Transverse colon (tissue), 4 donors: ENCODE results near the gene MAST2. TPM values are rescaled to one million over a fixed set of nuclear protein-coding genes. Genes with fewer than 3 reads are reported as not detected.

ENCODE experiments used
- DNase-seq: peaks from one replicate; pipeline ENCODE4 v3.0.0-alpha.2; 2019
- H3K27ac ChIP-seq, 4 donors: fragments of 200-600 bp; sonication (generic); 2 replicates each; pipeline ENCODE4 v1.5.1; 2016 to 2018; ENCODE audit warnings: inconsistent platforms in 4 of 4
- H3K27me3 ChIP-seq: fragments of 200-600 bp; sonication (generic); 2 replicates; pipeline ENCODE4 v1.5.1; 2017; ENCODE audit warnings: inconsistent platforms
- H3K36me3 ChIP-seq, 4 donors: fragments of 200-600 bp; sonication (generic); 2 replicates each; pipeline ENCODE4 v1.5.1; 2017 to 2019; ENCODE audit warnings: inconsistent platforms in 4 of 4
- H3K4me1 ChIP-seq, 4 donors: fragments of 200-600 bp; sonication (generic); 2 replicates each; pipeline ENCODE4 v1.5.1; 2017 to 2020; ENCODE audit warnings: inconsistent platforms in 4 of 4
- H3K4me3 ChIP-seq, 4 donors: fragments of 200-600 bp; sonication (generic); 1 replicate in 1 of 4; 2 replicates in 3 of 4; pipeline versions ENCODE4 v1.5.1 to v1.6.1; 2017 to 2019; ENCODE audit warnings: inconsistent platforms in 4 of 4
- H3K9me3 ChIP-seq, 2 donors: fragments of 200-600 bp; sonication (generic); 2 replicates each; pipeline ENCODE4 v1.5.1; 2017 to 2019; ENCODE audit warnings: inconsistent platforms in 2 of 2
- EP300 ChIP-seq: sonication (generic); formaldehyde crosslinking; IDR thresholded peaks from one replicate; pipeline ENCODE4 v1.6.1; 2017; ENCODE audit warnings: antibody characterized with exemption, low read depth
- POLR2A ChIP-seq: fragments of 450-650 bp; IDR thresholded peaks from one replicate; pipeline ENCODE4 v1.6.1; 2016; ENCODE audit warnings: antibody characterized with exemption, mild to moderate bottlenecking, moderate library complexity
- POLR2AphosphoS5 ChIP-seq, 3 donors: sonication (generic); formaldehyde crosslinking; IDR thresholded peaks; one replicate each; pipeline ENCODE4 v1.6.1; 2016; ENCODE audit warnings: antibody characterized with exemption in 3 of 3
- WGBS, 2 donors: methylation state at CpG; one replicate each; pipeline ENCODE4 v1.1.5; 2018; ENCODE audit warnings: low coverage in 1 of 2; 5-methylcytosine and 5-hydroxymethylcytosine counted together
- in situ Hi-C, 4 donors: fragments of 200-750 bp; cut with MboI; loops; one replicate each; pipeline versions ENCODE4 v1.15.0 to v1.15.1; 2017; ENCODE audit warnings: low sequenced_read_pairs in 3 of 4, low pct_ligation_motif_present in 1 of 4, low pct_unique_long_range_greater_than_20kb in 1 of 4
- intact Hi-C: fragments of 100-400 bp; cut with DNase I; formaldehyde crosslinking; loops from one replicate; pipeline ENCODE4 v1.15.1; 2023; ENCODE audit warnings: low total_unique reads
- total RNA-seq, 4 donors: library from RNA; depleted of rRNA; stranded (reverse); fragments of >200 nt; gene quantifications; one replicate each; pipeline ENCODE4 v1.1.0, GENCODE V29; 2016
- TF ChIP-seq, protein P1 (sequence below), 5 experiments: fragments of 200-600 bp in 3 of 5; fragments of 450-650 bp in 2 of 5; sonication (generic) in 3 of 5; IDR thresholded peaks; 1 replicate in 2 of 5; 2 replicates in 3 of 5; pipeline ENCODE4 v1.5.1; 2016 to 2017; ENCODE audit warnings: antibody characterized with exemption in 5 of 5, inconsistent platforms in 3 of 5, mild to moderate bottlenecking in 2 of 5, moderate library complexity in 1 of 5

Gene MAST2
- total RNA-seq, 4 donors from 2014 or later, result 160 to 313 (median 161) TPM

DNA sequence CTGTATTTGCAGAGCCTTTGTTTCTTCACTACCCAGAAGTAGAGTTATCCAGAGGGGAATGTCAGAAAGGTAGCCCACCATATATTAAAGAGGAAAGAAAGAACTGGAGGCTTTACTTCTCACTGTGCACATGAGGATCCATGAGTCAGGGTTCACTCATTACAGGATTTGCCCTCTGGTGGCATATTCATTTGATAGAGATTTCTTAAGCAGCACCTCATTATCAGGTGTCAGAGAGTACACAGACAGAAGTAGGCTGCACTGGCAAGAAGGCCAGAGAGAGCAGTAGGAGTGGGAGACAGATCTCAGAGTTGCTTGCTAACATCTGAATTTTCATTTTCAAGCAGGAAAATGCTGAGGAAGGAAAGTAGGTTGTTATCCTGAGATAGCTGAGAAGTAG lies 205.2 kb downstream of the MAST2 start:
- intact Hi-C loops, result no loop called here

DNA sequence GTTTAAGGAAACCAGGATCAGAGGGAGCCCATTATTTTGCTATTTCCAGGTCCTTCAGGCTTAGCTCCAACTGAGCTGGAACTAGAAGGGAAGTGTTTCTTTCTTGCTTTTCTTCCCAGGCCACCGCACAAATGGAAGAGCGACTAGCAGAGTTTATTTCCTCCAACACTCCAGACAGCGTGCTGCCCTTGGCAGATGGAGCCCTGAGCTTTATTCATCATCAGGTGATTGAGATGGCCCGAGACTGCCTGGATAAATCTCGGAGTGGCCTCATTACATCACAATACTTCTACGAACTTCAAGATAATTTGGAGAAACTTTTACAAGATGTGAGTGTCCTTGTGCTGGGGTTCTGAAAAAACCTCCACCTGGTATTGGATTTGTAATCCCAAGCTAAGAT lies 207.2 kb downstream of the MAST2 start:
- no peak overlapping the region for H3K27ac ChIP-seq
- H3K27me3 ChIP-seq, result no peaks in the 10 kb centered on the region
- DNase-seq, result no peak
- in situ Hi-C loops, result no loop called here
- WGBS, 2 donors, result 93 to 100% methylated on average over 5 to 6 of the region's 6 CpGs
- H3K4me1 ChIP-seq, result no peaks in the 10 kb centered on the region
- no peaks in the 10 kb centered on the region for H3K9me3 ChIP-seq
- H3K4me3 ChIP-seq, result no peak overlapping the region
- intact Hi-C loops, result no loop called here
- TF ChIP-seq POLR2AphosphoS5 (IDR thresholded peaks at IDR 0.05), result no peak
- TF ChIP-seq, protein P1, sequence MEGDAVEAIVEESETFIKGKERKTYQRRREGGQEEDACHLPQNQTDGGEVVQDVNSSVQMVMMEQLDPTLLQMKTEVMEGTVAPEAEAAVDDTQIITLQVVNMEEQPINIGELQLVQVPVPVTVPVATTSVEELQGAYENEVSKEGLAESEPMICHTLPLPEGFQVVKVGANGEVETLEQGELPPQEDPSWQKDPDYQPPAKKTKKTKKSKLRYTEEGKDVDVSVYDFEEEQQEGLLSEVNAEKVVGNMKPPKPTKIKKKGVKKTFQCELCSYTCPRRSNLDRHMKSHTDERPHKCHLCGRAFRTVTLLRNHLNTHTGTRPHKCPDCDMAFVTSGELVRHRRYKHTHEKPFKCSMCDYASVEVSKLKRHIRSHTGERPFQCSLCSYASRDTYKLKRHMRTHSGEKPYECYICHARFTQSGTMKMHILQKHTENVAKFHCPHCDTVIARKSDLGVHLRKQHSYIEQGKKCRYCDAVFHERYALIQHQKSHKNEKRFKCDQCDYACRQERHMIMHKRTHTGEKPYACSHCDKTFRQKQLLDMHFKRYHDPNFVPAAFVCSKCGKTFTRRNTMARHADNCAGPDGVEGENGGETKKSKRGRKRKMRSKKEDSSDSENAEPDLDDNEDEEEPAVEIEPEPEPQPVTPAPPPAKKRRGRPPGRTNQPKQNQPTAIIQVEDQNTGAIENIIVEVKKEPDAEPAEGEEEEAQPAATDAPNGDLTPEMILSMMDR (IDR thresholded peaks at IDR 0.05), result no peak
- H3K36me3 ChIP-seq, result peaks cover 0 to 43% (median 21%) of the 10 kb centered on the region in 4 donors

More for the DNA sequence above, 205.2 kb downstream of the MAST2 start:
- H3K9me3 ChIP-seq, result no peaks in the 10 kb centered on the region
- TF ChIP-seq POLR2AphosphoS5 (IDR thresholded peaks at IDR 0.05), result no peak
- TF ChIP-seq, protein P1 (IDR thresholded peaks at IDR 0.05), result no peak
- TF ChIP-seq POLR2A, result no peak
- TF ChIP-seq EP300, result no peak
- in situ Hi-C loops, result no loop called here
- H3K4me3 ChIP-seq, result no peak overlapping the region
- H3K27me3 ChIP-seq, result no peaks in the 10 kb centered on the region
- peaks cover 0 to 41% (median 20%) of the 10 kb centered on the region in 4 donors for H3K36me3 ChIP-seq
- H3K4me1 ChIP-seq, result no peaks in the 10 kb centered on the region
- DNase-seq, result no peak
- no peak overlapping the region for H3K27ac ChIP-seq

DNA sequence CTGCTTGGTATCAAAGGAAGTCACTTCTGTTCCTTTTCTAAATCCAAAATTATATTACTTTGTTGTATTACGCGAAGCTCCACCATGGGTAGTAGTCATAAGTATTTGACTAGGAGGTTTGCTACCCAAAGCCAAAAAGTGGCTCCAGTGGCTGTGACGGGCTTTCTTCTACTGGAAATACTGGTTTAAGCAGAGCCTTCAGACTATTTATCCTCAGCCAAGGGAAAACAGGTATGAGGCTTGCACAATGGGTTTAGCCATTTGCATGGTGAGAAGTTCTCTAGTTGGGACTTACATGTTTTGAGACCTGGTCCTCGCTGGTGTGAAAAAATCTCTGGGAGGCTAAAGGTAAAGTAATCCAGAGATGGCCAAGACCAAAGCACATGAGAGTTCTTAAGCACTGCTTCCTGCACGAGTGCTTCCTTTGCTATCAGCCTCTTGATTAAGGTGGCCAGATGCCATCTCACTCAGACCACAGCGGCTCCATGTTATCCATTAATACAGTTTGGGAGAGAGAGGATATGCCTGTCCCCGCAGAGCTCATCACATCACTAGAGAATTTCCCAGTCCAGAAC lies 207.8 kb downstream of the MAST2 start:
- no peaks in the 10 kb centered on the region for H3K9me3 ChIP-seq
- no peak overlapping the region for H3K4me3 ChIP-seq
- 91% methylated on average over 7 of the region's 7 CpGs; no CpG with 5 or more reads in 1 of the 2 donors for WGBS, 2 donors
- intact Hi-C loops (no loop called here), in situ Hi-C loops (no loop called here)
- H3K4me1 ChIP-seq, result no peaks in the 10 kb centered on the region
- no peak overlapping the region for H3K27ac ChIP-seq
- H3K36me3 ChIP-seq, result peaks cover 0 to 42% (median 20%) of the 10 kb centered on the region in 4 donors
- no peaks in the 10 kb centered on the region for H3K27me3 ChIP-seq
- no peak for DNase-seq
- TF ChIP-seq, protein P1 (IDR thresholded peaks at IDR 0.05), result no peak
- TF ChIP-seq POLR2A, result no peak
- TF ChIP-seq POLR2AphosphoS5 (IDR thresholded peaks at IDR 0.05), result no peak
- no peak for TF ChIP-seq EP300

DNA sequence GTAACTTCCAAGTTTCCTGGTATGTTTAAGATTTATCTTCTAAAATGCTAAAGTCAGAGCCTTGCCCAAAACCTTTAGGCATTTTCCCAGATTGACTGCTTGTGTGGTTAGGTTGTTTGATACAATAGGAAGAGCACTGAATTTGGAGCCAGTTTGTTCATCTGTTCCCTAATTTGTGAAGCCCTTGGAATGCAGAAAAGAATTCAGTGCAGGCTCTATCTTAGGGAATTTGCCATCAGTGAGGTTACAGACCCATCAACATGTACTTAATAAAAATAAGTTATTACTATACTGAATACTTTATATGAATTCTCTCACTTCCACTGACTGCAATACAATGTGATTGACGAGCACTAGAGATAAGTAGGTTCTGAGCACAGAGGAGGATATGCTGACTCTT lies 208.8 kb downstream of the MAST2 start:
- H3K9me3 ChIP-seq, result no peaks in the 10 kb centered on the region
- intact Hi-C loops, result no loop called here
- peaks cover 0 to 38% (median 17%) of the 10 kb centered on the region in 4 donors for H3K36me3 ChIP-seq
- no peak for DNase-seq
- H3K4me1 ChIP-seq, result no peaks in the 10 kb centered on the region
- no peaks in the 10 kb centered on the region for H3K27me3 ChIP-seq
- WGBS, 2 donors, result 96% methylated on average over 1 of the region's 1 CpG; no CpG with 5 or more reads in 1 of the 2 donors
- TF ChIP-seq, protein P1 (IDR thresholded peaks at IDR 0.05), result no peak
- TF ChIP-seq POLR2A (no peak), EP300 (no peak)
- H3K27ac ChIP-seq, result no peak overlapping the region
- H3K4me3 ChIP-seq, result no peak overlapping the region
- in situ Hi-C loops, result no loop called here
